Measurements from ENCODE around the gene GAK.

GRCh38 chr4:912548-913279 lies 19.4 kb downstream of the GAK start:
- TF ChIP-seq CTCF (optimal IDR thresholded peaks at IDR 0.05 in 1 of 3, IDR thresholded peaks at IDR 0.05 in 1 of 3, conservative IDR thresholded peaks at IDR 0.05 in 1 of 3; ENCODE audit: extremely low read depth in 1 of 3, insufficient read depth in 2 of 3, low read length in 3 of 3), result no peak
- no peak for TF ChIP-seq EZH2 (IDR thresholded peaks at IDR 0.05; ENCODE audit: low read length)

All from keratinocyte (primary cell).